HG03159 (cell line): ENCODE measurements around the gene BBS5.
"Not testable (repeated sequence)": the region's sequence is repeated elsewhere in the genome, so short reads cannot be mapped to it uniquely, and the experiment has no call there.

Experiments used
- ATAC-seq: cut with Tn5 transposase; IDR thresholded peaks from one replicate; pipeline ENCODE4 v1.9.1; 2021; ENCODE audit warnings: mild to moderate bottlenecking, moderate library complexity; ENCODE audit not compliant: unreplicated experiment

Gene BBS5

DNA sequence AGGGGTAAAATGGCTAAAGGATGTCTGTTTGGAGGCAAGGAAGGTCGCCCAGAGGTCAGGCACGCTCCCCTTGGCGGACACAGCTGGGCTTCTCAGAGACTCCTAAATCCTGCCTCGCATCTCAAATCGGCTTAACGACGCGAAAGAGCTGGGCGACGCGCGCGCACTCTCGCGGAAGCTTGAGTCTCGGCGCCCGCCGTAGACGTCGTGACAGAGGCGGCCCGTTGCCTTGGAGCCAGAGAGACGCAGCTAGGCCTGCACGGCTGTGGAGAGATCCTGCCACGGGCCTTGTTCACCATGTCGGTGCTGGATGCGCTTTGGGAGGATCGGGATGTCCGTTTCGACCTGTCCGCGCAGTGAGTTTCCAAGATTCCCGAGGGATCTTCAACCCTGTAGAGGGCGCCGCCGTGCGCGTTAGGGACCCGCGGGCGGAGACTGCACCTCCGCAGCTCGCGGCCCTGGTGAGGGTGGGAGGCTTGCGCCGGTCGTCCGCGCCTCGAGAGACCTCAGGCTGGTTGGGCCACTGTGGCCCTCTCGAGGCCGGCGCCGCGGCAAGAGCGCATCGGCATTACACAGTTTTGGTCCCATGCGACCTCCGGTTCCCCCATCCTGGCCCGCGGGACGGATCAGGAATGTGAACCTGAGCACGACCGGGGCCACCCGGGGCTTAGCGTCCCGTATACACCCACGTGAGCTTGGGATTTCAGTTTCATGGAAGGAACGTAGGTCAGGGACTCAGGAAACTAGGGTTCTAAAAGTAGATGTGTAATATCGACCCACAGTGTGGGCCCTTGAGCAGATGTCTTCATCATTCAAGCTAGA, at the start of gene BBS5:
Gene BBS5 (plus strand): TSS at position 238 of the 822 bp plus-strand sequence. CDS start 60 bp downstream, at position 298.
- peak; percentile 98 for ATAC-seq

DNA sequence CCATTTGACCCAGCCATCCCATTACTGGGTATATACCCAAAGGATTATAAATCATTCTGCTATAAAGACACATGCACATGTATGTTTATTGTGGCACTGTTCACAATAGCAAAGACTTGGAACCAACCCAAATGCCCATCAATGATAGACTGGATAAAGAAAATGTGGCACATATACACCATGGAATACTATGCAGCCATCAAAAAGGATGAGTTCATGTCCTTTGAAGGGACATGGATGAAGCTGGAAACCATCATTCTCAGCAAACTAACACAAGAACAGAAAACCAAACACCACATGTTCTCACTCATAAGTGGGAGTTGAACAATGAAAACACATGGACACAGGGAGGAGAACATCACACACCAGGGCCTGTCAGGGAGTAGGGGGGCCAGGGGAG, 47.5 kb upstream of the BBS5 start:
- ATAC-seq: not testable (repeated sequence)

DNA sequence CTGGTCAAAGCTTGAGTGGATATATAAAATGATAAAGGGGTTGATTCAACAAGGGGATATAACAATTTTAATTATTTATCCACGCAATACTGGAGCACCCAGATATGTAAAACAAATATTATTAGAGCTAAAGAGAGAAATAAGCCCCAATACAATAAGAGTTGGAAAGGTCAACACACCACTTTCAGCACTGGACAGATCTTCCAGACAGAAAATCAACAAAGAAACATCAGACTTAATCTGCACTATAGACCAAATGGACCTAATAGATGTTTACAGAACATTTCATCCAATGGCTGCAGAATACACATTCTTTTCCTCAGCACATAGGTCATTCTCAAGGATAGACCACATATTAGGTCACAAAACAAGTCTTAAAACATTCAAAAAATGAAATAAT, 45.1 kb upstream of the BBS5 start:
- not testable (repeated sequence) for ATAC-seq

DNA sequence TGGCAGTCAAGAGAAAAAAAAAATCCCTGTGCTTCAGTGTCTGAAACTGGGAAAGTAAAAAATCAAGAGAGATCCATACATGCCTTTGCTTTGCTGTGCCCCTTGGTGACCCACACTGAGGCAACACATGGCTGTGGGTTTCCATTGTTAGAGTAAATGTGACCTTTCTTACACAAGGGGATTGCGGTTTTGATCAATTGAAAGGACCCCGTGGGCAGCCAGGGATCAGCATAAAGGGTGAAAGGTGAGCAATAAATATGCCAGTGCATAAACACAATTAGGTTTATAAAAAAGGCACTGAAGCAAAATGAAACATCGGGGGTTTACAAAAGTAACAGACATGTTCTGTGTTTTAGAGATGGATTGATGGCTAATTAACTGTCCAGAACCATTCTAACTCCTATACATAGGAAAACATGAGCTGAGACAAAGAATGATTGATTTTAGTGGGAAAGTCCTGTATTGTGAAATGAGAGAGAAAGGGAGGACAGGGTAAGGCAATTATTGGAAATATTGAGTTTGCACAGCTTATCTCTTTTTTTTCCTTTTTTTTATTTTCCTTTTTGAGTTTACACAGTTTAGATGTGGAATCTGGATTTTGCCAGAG, 40.7 kb upstream of the BBS5 start:
- no peak for ATAC-seq

DNA sequence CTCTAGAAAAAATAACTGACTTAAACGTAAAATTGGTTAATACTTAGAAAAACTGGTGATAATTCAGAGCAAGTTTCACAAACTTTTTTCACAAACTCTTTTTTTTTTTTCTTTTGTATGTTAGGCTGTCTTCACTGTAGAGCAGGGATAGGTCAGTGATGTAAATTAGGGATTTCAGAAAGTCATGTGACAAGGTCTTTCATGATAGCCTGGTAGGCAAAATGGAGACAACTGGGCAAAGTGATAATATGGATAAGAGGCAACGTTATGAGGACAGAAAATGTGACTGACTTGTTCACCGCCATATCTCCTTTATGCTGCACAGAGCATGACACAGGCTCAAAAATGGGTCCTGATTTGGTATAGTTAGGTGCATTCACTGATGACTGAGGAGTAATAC, 39.4 kb upstream of the BBS5 start:
- ATAC-seq: no peak

DNA sequence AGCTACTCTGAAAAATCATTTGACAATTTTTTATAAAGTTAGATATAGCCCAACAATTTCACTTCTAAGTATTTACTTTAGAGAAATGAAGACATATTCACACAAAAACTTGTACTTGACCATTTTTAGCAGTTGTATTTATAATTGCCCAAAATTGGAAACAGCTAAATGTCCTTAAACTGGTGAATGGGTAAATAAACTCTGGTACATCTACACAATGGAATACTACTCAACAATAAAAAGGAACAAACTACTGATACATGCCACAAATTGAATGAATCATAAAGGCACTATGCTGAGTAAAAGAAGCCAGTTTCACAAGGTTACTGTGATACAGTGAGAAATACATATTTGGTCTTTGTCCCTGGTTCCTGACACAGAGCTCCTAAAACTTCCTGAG, 32.8 kb upstream of the BBS5 start:
- no peak for ATAC-seq

DNA sequence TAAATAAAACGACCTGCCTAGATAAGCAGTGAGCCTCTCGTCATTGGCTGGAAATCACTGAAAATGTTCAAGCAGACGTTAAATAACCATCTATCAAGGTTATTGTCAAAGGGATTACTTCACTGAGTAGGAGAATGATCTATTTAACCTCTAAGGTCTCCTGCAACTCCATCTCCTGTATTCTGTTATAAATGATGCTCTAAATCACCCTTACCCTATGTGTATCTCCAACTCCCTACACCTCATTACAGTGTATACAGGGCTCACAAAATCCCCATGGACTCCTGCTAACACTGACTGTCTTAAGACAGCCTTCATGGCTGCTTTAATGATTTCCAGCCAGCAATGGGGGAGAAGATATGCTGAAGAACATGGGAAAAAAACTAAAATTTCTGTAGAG, 31.0 kb upstream of the BBS5 start:
- ATAC-seq: no peak

DNA sequence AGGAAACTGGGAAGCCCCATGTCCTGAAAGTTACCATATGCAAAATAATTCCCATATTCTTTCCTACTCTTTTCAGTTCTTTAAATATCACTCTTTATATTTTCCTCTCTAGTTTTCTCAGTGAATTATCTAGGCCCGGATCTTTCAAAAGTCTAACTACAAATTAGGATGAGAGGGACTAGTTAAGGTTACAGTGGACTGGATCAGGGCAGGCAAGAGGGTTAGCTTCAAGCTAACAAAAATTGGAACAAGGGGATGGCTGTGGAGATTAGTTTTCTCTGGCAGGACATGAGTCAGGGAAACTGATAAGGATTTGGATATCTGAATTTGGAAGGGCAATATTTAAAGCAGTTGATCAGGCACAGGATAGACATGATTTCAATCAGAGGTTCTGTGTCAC, 30.4 kb upstream of the BBS5 start:
- no peak for ATAC-seq

DNA sequence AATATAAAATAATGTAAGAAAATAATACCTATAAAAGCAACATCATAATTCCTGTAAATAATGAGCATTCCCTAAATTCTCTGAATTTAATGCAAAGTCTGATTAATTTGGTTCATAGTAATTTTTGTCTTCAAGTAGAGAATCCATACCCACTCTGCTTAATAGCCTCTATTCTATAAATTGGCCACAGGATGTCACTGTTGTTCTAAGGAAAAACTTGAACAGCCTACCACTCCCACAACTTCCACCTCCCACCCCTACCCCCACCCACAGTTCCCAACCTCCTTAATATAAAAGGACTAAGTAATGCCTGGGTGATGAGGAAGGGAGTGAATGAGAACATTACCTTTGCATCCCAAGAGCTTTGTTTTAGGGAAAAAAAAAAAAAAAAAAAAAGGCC, 27.2 kb upstream of the BBS5 start:
- ATAC-seq: no peak

DNA sequence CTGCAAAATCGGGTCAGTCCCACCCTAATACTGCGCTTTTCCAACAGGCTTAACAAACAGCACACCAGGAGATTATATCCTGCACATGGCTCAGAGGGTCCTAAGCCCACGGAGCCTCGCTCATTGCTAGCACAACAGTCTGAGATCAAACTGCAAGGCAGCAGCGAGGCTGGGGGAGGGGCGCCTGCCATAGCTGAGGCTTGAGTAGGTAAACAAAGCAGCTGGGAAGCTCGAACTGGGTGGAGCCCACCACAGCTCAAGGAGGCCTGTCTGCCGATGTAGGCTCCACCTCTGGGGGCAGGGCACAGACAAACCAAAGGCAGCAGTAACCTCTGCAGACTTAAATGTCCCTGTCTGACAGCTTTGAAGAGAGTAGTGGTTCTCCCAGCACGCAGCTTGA, 26.2 kb upstream of the BBS5 start:
- not testable (repeated sequence) for ATAC-seq

DNA sequence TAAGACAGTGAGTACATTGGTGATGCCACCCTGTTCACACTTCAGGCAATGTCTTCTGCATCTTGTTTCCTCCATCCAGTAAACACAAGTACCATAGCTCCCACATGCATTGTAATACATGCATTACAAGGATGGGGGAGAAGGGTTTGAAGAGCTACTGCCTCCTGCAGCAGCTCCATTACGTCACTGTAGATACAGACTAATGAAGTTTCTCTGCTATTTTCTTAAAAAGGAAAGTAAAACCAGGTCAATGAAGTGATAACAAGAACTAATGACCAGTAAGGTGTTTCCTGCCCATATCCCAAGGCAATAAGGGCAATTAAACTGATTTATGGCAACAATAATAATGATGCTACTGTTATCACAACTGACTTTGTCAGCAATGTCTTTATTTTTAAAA, 18.2 kb upstream of the BBS5 start:
- no peak for ATAC-seq

DNA sequence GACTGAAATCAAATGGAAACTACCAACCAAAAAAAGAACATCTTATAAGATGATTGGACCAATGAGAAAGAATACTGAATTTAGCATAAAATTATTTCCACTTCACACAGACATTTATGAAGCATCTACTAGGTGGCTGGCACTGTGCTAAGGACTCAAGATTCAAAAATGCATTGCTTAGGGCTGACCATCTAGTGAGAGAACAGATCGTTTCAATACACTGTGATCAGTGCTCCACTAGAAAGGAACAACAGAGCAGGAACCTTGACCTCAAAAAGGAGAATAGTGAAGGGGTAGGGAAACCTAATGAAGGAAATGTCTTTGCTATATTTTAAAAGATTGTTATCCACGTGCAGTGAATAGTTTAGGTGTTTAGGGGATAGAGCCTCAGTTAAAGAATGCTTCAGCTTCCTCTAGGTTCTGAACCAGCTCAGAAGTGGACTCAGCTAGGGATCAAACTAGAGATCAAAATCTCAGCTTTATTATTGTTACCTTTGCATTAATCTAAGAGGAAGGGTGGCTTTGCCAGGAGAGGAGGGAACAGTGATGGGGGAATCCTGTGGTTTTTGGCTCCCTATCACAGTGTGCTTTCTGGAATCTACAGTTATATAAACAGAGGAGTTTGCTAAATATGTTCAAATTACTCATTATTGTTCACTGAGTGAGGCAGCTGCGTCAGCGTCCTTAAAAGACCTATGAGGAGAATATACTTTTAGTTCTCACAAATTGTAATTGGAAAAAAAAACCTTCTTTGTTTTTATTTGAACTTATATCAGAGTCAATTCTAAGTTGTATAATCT, 16.2 kb upstream of the BBS5 start:
- no peak for ATAC-seq

DNA sequence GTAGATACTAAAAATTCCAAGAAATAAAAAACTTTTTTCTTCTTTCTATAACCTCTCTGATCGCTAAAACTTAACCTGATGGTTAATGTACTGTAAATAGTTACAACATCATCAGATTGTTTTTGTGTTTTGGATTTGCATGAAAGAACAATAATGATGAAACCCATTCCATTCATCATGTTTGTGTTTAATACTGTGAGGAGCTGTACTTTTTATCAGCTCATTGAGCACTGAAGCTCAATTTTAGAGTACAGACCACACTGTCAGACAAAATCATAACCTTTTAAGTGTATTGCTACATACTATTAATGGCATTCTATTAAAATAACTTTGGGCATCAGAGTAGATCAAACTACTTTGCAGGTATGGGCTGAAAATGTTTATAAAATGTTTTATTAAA, 14.8 kb upstream of the BBS5 start:
- ATAC-seq: no peak

DNA sequence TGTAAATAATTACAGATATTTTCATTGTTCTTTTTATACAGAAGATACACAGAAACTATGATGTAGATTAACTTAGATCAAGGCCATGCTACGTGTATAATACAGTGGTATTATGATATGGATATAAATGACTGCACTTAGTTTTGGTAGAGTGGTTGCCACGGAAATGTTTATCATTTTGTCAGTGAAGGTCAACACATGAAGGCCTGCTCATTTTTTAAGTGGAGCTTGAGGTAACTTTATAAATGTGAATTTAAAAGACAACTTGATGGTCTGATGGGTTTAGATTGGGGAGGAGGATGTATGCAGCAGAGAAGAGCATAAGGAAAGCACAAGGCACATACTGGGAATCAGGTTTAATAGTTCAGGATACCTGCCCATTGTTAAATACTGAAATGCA, 14.4 kb upstream of the BBS5 start:
- ATAC-seq: peak; percentile 38

DNA sequence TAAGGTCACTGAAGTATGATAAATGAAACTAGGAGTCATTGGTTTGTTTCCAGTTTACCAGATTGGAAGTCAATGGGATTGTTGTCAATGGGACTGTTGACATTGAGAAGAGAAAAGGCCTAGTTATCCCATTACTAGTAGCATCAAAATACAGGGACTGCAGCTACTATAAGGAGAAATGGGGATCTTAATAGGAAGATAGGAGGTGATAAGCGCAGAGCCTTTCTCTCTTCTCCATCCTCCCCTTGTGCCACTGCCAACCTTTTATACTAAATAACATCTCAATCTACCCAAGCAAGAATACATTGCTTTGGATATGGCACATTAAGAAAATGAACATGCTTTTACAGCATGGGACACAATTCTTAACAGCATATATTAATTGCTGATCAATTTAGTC, 10.5 kb upstream of the BBS5 start:
- no peak for ATAC-seq

DNA sequence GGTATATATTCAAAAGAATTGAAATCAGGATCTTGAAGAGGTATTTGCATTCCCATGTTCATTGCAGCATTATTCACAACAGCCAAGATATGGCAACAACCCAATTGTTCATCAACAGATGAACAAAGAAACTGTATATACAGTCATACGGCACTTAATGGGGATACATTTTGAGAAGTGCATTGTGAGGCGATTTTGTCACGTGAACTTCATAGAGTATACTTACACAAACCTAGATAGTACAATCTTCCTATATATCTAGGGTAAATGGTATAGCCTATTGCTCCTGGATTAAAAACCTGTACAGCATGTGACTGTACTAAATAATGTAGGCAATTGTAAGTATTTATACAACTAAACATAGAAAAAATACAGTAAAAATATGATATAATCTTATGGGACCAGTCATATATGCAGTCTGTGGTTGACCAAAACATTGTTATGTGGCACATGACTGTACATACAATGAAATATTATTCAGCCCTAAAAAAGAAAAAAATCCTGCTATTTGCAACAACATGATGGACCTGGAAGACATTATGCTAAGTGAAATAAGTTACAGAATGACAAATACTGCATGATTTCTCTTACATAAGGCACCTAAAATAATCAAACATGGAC, 9.2 kb upstream of the BBS5 start:
- ATAC-seq: no peak

DNA sequence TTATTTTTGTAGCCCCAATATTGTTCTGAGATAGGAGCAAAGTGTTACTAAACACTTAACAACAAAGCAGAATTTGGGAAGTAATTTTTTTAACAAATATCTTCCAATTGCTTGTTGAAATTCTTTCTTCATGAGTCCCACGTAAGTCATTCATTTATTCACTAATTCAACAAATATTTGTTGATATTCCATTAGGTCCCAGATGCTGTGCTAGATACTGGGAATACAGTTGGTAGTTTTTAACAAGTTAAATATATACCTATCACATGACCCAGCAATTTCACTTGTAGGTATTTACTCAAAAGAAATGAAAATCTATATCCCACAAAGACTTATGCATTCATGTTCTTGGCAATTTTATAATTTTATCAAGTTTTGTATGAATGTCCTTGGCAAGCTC, 7.0 kb upstream of the BBS5 start:
- ATAC-seq: no peak

DNA sequence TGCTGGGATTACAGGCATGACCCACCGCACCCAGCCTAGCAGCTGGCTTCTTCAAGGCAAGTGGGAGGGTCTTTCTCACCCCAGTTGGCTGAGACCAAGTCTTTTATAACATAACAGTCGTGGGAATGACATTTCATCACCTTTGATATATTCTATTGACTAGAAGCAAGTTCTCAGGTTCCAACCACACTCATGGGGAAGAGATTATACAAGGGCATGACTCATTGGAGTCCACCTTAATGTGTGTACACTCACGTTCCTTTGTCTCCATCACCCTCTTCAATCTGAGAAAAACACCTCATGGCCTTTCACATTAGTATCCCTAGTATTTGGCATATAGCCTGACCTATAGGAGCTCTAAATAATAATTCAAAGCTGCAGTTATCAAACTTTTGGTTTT, 2.8 kb upstream of the BBS5 start:
- ATAC-seq: no peak

DNA sequence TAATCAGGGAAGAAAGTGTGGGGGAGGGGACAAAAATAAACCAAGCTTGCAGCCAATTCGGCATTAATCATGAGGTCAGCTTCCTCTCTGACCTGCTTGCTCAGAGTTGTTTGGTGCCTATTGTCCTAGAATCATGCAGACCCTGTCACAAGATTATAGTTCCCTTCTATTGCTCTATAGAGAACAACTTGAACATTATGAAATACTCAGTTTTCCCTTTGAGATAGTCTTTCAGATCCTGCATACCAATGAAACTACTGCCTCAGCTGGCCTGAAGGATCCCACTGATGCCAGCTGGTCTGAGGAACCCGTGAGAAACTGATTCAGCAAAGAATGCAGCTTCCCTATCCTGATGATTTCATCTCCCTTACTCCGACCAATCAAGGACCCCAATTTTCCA, 955 bp upstream of the BBS5 start:
- ATAC-seq: no peak

DNA sequence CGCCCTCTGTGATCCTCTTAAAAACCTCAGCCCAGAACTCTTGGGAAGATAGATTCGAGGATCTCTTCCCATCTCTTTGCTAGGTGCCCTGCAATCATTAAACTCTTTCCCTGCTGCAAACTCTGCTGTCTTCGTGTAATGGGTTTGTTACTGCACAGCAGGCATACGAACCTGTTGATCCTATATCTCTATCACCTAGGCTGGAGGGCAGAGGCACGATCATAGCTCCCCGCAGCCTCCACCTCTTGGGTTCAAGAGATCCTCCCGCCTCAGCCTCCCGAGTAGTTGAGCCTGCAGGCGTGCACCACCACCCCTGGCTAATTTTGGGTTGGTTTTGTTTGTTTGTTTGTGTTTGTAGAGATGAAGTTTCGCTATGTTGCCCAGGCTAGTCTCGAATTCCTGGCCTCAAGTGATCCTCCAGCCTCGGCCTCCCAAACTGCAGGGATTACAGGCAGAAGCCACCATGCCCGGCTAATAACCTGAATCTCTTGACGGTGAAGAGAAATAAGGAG, 493 bp upstream of the BBS5 start:
- no peak for ATAC-seq

DNA sequence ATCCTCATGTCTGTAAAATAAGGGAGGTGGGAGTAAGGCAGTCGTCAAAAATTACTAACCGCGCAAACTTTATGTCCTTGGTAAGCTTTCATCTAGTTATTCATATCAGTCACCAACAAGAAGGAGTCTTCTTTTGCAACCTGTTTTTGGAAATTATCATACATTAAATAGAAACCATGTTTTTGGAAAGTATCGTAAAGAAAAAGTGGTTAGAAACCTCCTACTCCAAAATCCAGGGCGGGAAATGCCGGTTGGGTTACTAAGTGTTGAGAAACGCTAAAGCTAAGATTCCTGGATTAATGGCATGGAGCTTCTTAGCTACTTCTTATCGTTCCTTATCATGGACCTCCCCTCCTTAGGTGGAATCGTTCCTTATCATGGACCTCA, 778 bp downstream of the BBS5 start:
- no peak for ATAC-seq
